H9 (cell line): ENCODE data around the gene SURF4. TPM values are rescaled to one million over a fixed set of nuclear protein-coding genes. Genes with fewer than 3 reads are reported as not detected.

Source experiments
- DNase-seq: peaks from one replicate; pipeline ENCODE4 v3.0.0-alpha.2; 2017
- H2AFZ ChIP-seq: one replicate; pipeline ENCODE4 v1.6.1; 2013; ENCODE audit warnings: mild to moderate bottlenecking, low read length, control low read depth, moderate library complexity
- H2AK5ac ChIP-seq: 2 replicates; pipeline ENCODE4 v1.6.1; 2013; ENCODE audit warnings: low read length, control low read depth, mixed read lengths; ENCODE audit not compliant: insufficient read length
- H2BK120ac ChIP-seq: one replicate; pipeline ENCODE4 v1.6.1; 2013; ENCODE audit warnings: low read depth, mild to moderate bottlenecking, low read length, control low read depth, inconsistent platforms; ENCODE audit not compliant: poor library complexity, severe bottlenecking
- H2BK12ac ChIP-seq: 2 replicates; pipeline ENCODE4 v1.6.1; 2013; ENCODE audit warnings: low read length, control low read depth, mixed read lengths, low read depth; ENCODE audit not compliant: insufficient read length
- H2BK15ac ChIP-seq: 2 replicates; pipeline ENCODE4 v1.6.1; 2013; ENCODE audit warnings: low read depth, low read length, control low read depth
- H2BK20ac ChIP-seq: one replicate; pipeline ENCODE4 v1.6.1; 2013; ENCODE audit warnings: low read depth, mild to moderate bottlenecking, low read length, control low read depth, inconsistent platforms; ENCODE audit not compliant: poor library complexity, severe bottlenecking
- H2BK5ac ChIP-seq: 2 replicates; pipeline ENCODE4 v1.6.1; 2013; ENCODE audit warnings: low read length, control low read depth, mixed read lengths; ENCODE audit not compliant: insufficient read length
- H3K14ac ChIP-seq: 2 replicates; pipeline ENCODE4 v1.6.1; 2013; ENCODE audit warnings: low read length, control low read depth; ENCODE audit not compliant: insufficient read depth
- H3K18ac ChIP-seq: 2 replicates; pipeline ENCODE4 v1.6.1; 2013; ENCODE audit warnings: low read depth, mild to moderate bottlenecking, mixed read lengths, low read length, control low read depth; ENCODE audit not compliant: insufficient read length
- H3K23ac ChIP-seq: 2 replicates; pipeline ENCODE4 v1.6.1; 2013; ENCODE audit warnings: low read length, control low read depth, mixed read lengths, low read depth; ENCODE audit not compliant: insufficient read length
- H3K23me2 ChIP-seq: 2 replicates; pipeline ENCODE4 v1.6.1; 2013; ENCODE audit warnings: low read depth, mild to moderate bottlenecking, mixed read lengths, low read length, control low read depth; ENCODE audit not compliant: insufficient read length, poor library complexity, severe bottlenecking
- H3K27ac ChIP-seq: 2 replicates; pipeline ENCODE4 v1.5.1; 2013; ENCODE audit warnings: low read length, control low read depth, mixed read lengths, low read depth; ENCODE audit not compliant: insufficient read length
- H3K27me3 ChIP-seq: 2 replicates; pipeline ENCODE4 v1.6.1; 2013; ENCODE audit warnings: low read length, control low read depth, inconsistent platforms; ENCODE audit not compliant: insufficient read depth
- H3K4ac ChIP-seq: 2 replicates; pipeline ENCODE4 v1.6.1; 2013; ENCODE audit warnings: low read depth, mild to moderate bottlenecking, control low read depth, inconsistent platforms, low read length, moderate library complexity
- H3K4me1 ChIP-seq: 2 replicates; pipeline ENCODE4 v1.6.1; 2013; ENCODE audit warnings: low read length, control low read depth, inconsistent platforms; ENCODE audit not compliant: insufficient read depth
- H3K4me2 ChIP-seq: 2 replicates; pipeline ENCODE4 v1.6.1; 2013; ENCODE audit warnings: low read length, control low read depth, mixed read lengths; ENCODE audit not compliant: insufficient read length, insufficient read depth
- H3K56ac ChIP-seq: 2 replicates; pipeline ENCODE4 v1.6.1; 2013; ENCODE audit warnings: low read depth, mild to moderate bottlenecking, mixed read lengths, low read length, control low read depth; ENCODE audit not compliant: insufficient read length
- H3K79me1 ChIP-seq: 2 replicates; pipeline ENCODE4 v1.6.1; 2013; ENCODE audit warnings: low read depth, mild to moderate bottlenecking, moderate library complexity, low read length, control low read depth, inconsistent platforms; ENCODE audit not compliant: insufficient read depth, poor library complexity, severe bottlenecking
- H3K79me2 ChIP-seq: 2 replicates; pipeline ENCODE4 v1.6.1; 2013; ENCODE audit warnings: low read length, control low read depth, inconsistent platforms; ENCODE audit not compliant: insufficient read depth
- H3K9ac ChIP-seq: 2 replicates; pipeline ENCODE4 v1.6.1; 2013; ENCODE audit warnings: low read length, control low read depth, mixed read lengths; ENCODE audit not compliant: insufficient read length; ENCODE audit errors: extremely low read depth
- H3K9me3 ChIP-seq: one replicate; pipeline ENCODE4 v1.6.1; 2013; ENCODE audit warnings: low read depth, low read length, inconsistent platforms; ENCODE audit not compliant: control insufficient read depth
- H3T11ph ChIP-seq: one replicate; pipeline ENCODE4 v1.6.1; 2013; ENCODE audit warnings: mild to moderate bottlenecking, low read length, control low read depth, inconsistent platforms
- H4K20me1 ChIP-seq: one replicate; pipeline ENCODE4 v1.6.1; 2013; ENCODE audit not compliant: control insufficient read depth, insufficient read length, insufficient read depth
- H4K5ac ChIP-seq: 2 replicates; pipeline ENCODE4 v1.6.1; 2013; ENCODE audit warnings: low read depth, mild to moderate bottlenecking, mixed read lengths, low read length, control low read depth; ENCODE audit not compliant: insufficient read length
- H4K8ac ChIP-seq: replicated peaks from 2 replicates; pipeline ENCODE4 v1.6.1; 2013; ENCODE audit warnings: low read length, control low read depth, mixed read lengths, low read depth; ENCODE audit not compliant: insufficient read length
- H4K91ac ChIP-seq: 2 replicates; pipeline ENCODE4 v1.6.1; 2013; ENCODE audit warnings: low read depth, mild to moderate bottlenecking, moderate library complexity, mixed read lengths, low read length, control low read depth; ENCODE audit not compliant: insufficient read length
- H3K27ac Mint-ChIP-seq, 3 experiments: 2 replicates in 2 of 3; 3 replicates in 1 of 3; pipeline ENCODE4 v1.8.0; 2020 to 2021; ENCODE audit warnings: mixed read lengths in 3 of 3, mild to moderate bottlenecking in 1 of 3, moderate library complexity in 1 of 3
- H3K27me3 Mint-ChIP-seq: 2 replicates; pipeline ENCODE4 v1.8.0; 2021; ENCODE audit warnings: low read depth, mild to moderate bottlenecking, moderate library complexity, mixed read lengths
- H3K36me3 Mint-ChIP-seq, 3 experiments: 2 replicates in 2 of 3; 3 replicates in 1 of 3; pipeline ENCODE4 v1.8.0; 2020 to 2021; ENCODE audit warnings: low read depth in 3 of 3, mixed read lengths in 3 of 3; ENCODE audit not compliant: insufficient read depth in 1 of 3
- H3K4me1 Mint-ChIP-seq, 2 experiments: 2 replicates each; pipeline ENCODE4 v1.8.0; 2020; ENCODE audit warnings: mixed read lengths in 2 of 2
- H3K4me3 Mint-ChIP-seq, 2 experiments: 2 replicates in 1 of 2; 3 replicates in 1 of 2; pipeline ENCODE4 v1.8.0; 2020 to 2021; ENCODE audit warnings: mild to moderate bottlenecking in 2 of 2, mixed read lengths in 2 of 2, moderate library complexity in 1 of 2
- H3K9me3 Mint-ChIP-seq, 2 experiments: 2 replicates in 1 of 2; 3 replicates in 1 of 2; pipeline ENCODE4 v1.8.0; 2020; ENCODE audit warnings: mild to moderate bottlenecking in 2 of 2, mixed read lengths in 2 of 2, moderate library complexity in 1 of 2
- CTCF ChIP-seq: fragments of 200-600 bp; sonication (generic); conservative IDR thresholded peaks from 3 replicates; pipeline ENCODE4 v1.8.0; 2021; ENCODE audit warnings: antibody characterized with exemption, mild to moderate bottlenecking
- WGBS: extraction: QIAGEN DNeasy Blood & Tissue Kit; methylation state at CpG from one replicate; pipeline ENCODE4 v1.1.7; 2013; ENCODE audit warnings: missing lambda C conversion rate, low lambda C conversion rate, mixed read lengths; ENCODE audit not compliant: insufficient read length; ENCODE audit errors: extremely low coverage; 5-methylcytosine and 5-hydroxymethylcytosine counted together
- total RNA-seq: library from RNA; stranded (reverse); gene quantifications from 2 replicates; pipeline ENCODE4 v1.2.1, GENCODE V29; 2021

SURF4 gene
- total RNA-seq, 1 experiment from 2014 or later, result 146 TPM

- H3K23me2 ChIP-seq, result peaks cover 10% of the 10 kb centered on the region
- no peaks in the 10 kb centered on the region for H3K27me3 Mint-ChIP-seq
- H3K14ac ChIP-seq, result no peak within 1 kb of the TSS
- no peaks in the 10 kb centered on the region; the same call in 1 of the 2 replicates for H3K79me2 ChIP-seq
- DNase-seq, result peak; percentile 88
- no peak within 1 kb of the TSS for H2BK5ac ChIP-seq
- H2BK120ac ChIP-seq, result no peak within 1 kb of the TSS
- H3K4me1 ChIP-seq, result no peaks in the 10 kb centered on the region
- H2BK15ac ChIP-seq, result no peak within 1 kb of the TSS
- peak within 1 kb of the TSS; percentile 72 to 95 (median 94); a peak in 5 of 7 replicates for H3K27ac Mint-ChIP-seq
- H4K8ac ChIP-seq, result no peak within 1 kb of the TSS
- H3K23ac ChIP-seq, result no peak within 1 kb of the TSS
- H2AFZ ChIP-seq, result no peak within 1 kb of the TSS
- no peak within 1 kb of the TSS for H3K56ac ChIP-seq
- H3K9ac ChIP-seq, result peak within 1 kb of the TSS; percentile 45
- no CpG with 5 or more reads among the region's 78 CpGs for WGBS
- H2BK20ac ChIP-seq, result no peak within 1 kb of the TSS
- no peak within 1 kb of the TSS for H3T11ph ChIP-seq
- no peak within 1 kb of the TSS for H3K4ac ChIP-seq
- no peak within 1 kb of the TSS for H2BK12ac ChIP-seq
- peak within 1 kb of the TSS; percentile 92 to 96 for H3K4me3 Mint-ChIP-seq
- H3K9me3 Mint-ChIP-seq, result no peaks in the 10 kb centered on the region
- peak within 1 kb of the TSS; percentile 60 for H3K4me2 ChIP-seq
- H3K79me1 ChIP-seq, result peaks cover 3% of the 10 kb centered on the region
- no peaks in the 10 kb centered on the region for H4K20me1 ChIP-seq
- peaks cover 12 to 57% (median 50%) of the 10 kb centered on the region in 3 experiments; a peak in 6 of 7 replicates for H3K36me3 Mint-ChIP-seq
- H3K9me3 ChIP-seq, result no peaks in the 10 kb centered on the region
- H3K18ac ChIP-seq, result no peak within 1 kb of the TSS
- H2AK5ac ChIP-seq, result no peak within 1 kb of the TSS
- TF ChIP-seq CTCF, result peak; percentile 24; the same call in 1 of the 3 replicates
- H4K91ac ChIP-seq, result no peak within 1 kb of the TSS
- no peak within 1 kb of the TSS for H4K5ac ChIP-seq
- peaks cover 11 to 12% of the 10 kb centered on the region in 2 experiments for H3K4me1 Mint-ChIP-seq
- H3K27ac ChIP-seq, result no peak within 1 kb of the TSS
- H3K27me3 ChIP-seq, result no peaks in the 10 kb centered on the region
Measured at GRCh38 chr9:133356391-133357091, 19.3 kb downstream of the SURF4 start, which contains the start of the genes SURF1 and SURF2. Gene SURF1 (minus strand): TSS chr9:133356487. CDS start chr9:133356453, 34 bp downstream. Gene SURF2 (plus strand): TSS chr9:133356550. CDS start chr9:133356593, 43 bp downstream.
